Psoas muscle (tissue), 8 donors: ENCODE data around the gene TERT. TPM values are rescaled to one million over a fixed set of nuclear protein-coding genes. Genes with fewer than 3 reads are reported as not detected.

Source experiments
- ATAC-seq, 4 donors: fragments of 200-7000 bp; cut with Tn5 transposase; one replicate each; pipeline ENCODE4 v1.9.1; 2020; ENCODE audit warnings: moderate library complexity in 3 of 4, mild to moderate bottlenecking in 2 of 4
- DNase-seq, 2 donors: peaks; one replicate each; pipeline ENCODE4 v3.0.0-alpha.2; 2020
- H3K27ac ChIP-seq: fragments of 200-600 bp; one replicate; pipeline ENCODE4 v1.8.0; 2022
- H3K27me3 ChIP-seq, 3 donors: fragments of 200-600 bp in 1 of 3; one replicate each; pipeline versions ENCODE4 v1.6.1 to v1.8.0; 2013 to 2022; ENCODE audit warnings: low read length in 2 of 3, mild to moderate bottlenecking in 2 of 3, moderate library complexity in 1 of 3; ENCODE audit not compliant: insufficient read depth in 3 of 3
- H3K36me3 ChIP-seq, 2 donors: fragments of 200-600 bp in 1 of 2; one replicate each; pipeline versions ENCODE4 v1.6.1 to v1.8.0; 2013 to 2022; ENCODE audit warnings: low read depth in 1 of 2, mild to moderate bottlenecking in 1 of 2, moderate library complexity in 1 of 2; ENCODE audit not compliant: insufficient read depth in 1 of 2
- H3K4me1 ChIP-seq: fragments of 200-600 bp; one replicate; pipeline ENCODE4 v1.8.0; 2022
- H3K4me3 ChIP-seq: fragments of 200-600 bp; one replicate; pipeline ENCODE4 v1.8.0; 2022; ENCODE audit warnings: mild to moderate bottlenecking
- H3K9me3 ChIP-seq: fragments of 200-600 bp; one replicate; pipeline ENCODE4 v1.8.0; 2022
- WGBS, 3 donors: extraction: QIAGEN DNeasy Blood & Tissue Kit; methylation state at CpG; one replicate each; pipeline versions ENCODE4 v1.1.6 to v1.1.7; 2013; 5-methylcytosine and 5-hydroxymethylcytosine counted together
- intact Hi-C, 2 donors: fragments of 100-400 bp; cut with DNase I; formaldehyde crosslinking; loops; one replicate each; pipeline versions ENCODE4 v1.11.0 to v1.14.2; 2022
- polyA plus RNA-seq, 3 donors: library from polyadenylated mRNA; stranded (reverse); fragments of 200-250 nt; gene quantifications; one replicate each; pipeline ENCODE4 v1.2.3, GENCODE V29; 2013
- total RNA-seq, 4 donors: library from RNA; stranded (reverse); fragmentation: NEBNext Ultra II Directional in 2 of 4; extraction: Animal tissue kit (Norgen Biotek cat#: 25700) in 2 of 4; gene quantifications; one replicate each; pipeline versions ENCODE4 v1.2.1 to v1.2.4, GENCODE V29; 2021 to 2023
- TF ChIP-seq, protein P1 (sequence below): fragments of 200-600 bp; IDR thresholded peaks from one replicate; pipeline ENCODE4 v1.8.0; 2022; ENCODE audit warnings: antibody characterized with exemption
- donor health status: healthy with polysubstance abuse.
- donor health status: DM: no; HTN: no; CAD: no; lungs with moderate emphysema.
- donor health status: Bipolar disorder and iron deficiency.
- donor health status: healthy.
- donor health status: DM: yes; HTN: yes; CAD: no.
- donor health status: DM: no; HTN: no; CAD: no.
- donor health status: DM: no; HTN: no; CAD: no.
- donor health status: DM: yes; HTN: yes; CAD: no.

TERT gene
- total and polyA plus RNA-seq, 7 donors, result not detected

DNA sequence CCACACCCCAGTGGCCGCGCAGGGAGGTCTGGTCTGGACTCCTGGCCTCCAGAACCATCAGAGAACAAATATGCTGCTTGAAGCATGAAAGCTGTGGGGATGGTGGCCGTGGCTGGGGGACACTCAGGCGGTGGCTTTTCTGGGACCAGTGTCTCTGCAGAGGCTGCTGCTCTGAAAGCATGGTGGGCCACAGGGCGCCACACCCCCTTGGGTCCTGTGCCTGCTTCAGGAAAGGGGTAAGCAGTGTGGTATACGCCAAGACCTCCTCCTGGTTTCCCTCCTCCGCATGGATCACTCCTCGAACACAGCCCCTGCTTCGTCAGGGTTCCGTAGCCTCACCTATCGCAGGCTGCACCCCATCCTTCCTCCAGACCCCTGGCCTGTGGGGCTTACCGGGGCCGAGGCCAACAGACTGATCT is 19.7 kb upstream of the TERT start:
- no peak for ATAC-seq
- Histone ChIP-seq H3K9me3 (no peaks in the 10 kb centered on the region), H3K27me3 (peaks cover 0 to 12% (median 0%) of the 10 kb centered on the region in 3 donors), H3K4me3 (no peak overlapping the region), H3K27ac (no peak overlapping the region), H3K4me1 (no peaks in the 10 kb centered on the region), H3K36me3 (peaks cover 0 to 27% of the 10 kb centered on the region in 2 donors)
- TF ChIP-seq, protein P1, sequence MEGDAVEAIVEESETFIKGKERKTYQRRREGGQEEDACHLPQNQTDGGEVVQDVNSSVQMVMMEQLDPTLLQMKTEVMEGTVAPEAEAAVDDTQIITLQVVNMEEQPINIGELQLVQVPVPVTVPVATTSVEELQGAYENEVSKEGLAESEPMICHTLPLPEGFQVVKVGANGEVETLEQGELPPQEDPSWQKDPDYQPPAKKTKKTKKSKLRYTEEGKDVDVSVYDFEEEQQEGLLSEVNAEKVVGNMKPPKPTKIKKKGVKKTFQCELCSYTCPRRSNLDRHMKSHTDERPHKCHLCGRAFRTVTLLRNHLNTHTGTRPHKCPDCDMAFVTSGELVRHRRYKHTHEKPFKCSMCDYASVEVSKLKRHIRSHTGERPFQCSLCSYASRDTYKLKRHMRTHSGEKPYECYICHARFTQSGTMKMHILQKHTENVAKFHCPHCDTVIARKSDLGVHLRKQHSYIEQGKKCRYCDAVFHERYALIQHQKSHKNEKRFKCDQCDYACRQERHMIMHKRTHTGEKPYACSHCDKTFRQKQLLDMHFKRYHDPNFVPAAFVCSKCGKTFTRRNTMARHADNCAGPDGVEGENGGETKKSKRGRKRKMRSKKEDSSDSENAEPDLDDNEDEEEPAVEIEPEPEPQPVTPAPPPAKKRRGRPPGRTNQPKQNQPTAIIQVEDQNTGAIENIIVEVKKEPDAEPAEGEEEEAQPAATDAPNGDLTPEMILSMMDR, result no peak
- 96 to 97% (median 96%) methylated on average over 13 of the region's 13 CpGs for WGBS, 3 donors
- intact Hi-C loops, result no loop called here
- DNase-seq, result peak in 1 of 2 donors; percentile 32

- DNase-seq (peak in 1 of 2 donors; percentile 30), ATAC-seq (no peak)
- Histone ChIP-seq H3K27ac (no peak overlapping the region), H3K9me3 (no peaks in the 10 kb centered on the region), H3K4me1 (no peaks in the 10 kb centered on the region), H3K4me3 (no peak overlapping the region), H3K27me3 (peaks cover 0 to 24% (median 0%) of the 10 kb centered on the region in 3 donors), H3K36me3 (peaks cover 0 to 14% of the 10 kb centered on the region in 2 donors)
- TF ChIP-seq, protein P1, result no peak
- WGBS, 3 donors, result 41 to 44% (median 43%) methylated on average over 25 of the region's 25 CpGs
- intact Hi-C loops, result no loop called here
Observed at GRCh38 chr5:1312993-1313833, 18.3 kb upstream of the TERT start.

DNA sequence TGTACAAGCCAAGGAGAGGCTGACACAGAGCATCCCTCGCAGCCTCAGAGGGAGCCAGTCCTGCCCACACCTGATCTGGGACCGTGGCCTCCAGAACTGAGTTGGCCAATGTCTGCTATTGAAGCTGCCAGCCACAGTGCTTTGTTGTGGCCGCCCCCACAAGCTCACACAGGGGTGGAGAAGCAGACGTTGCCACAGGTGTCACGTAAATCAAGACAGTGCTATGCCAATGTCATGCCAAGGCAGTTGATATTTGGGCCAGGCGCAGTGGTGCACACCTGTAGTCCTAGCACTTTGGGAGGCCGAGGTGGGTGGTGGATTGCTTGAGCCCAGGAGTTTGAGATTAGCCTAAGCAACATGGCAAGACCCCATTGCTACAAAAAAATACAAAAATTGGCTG is 17.3 kb upstream of the TERT start:
- no peak for ATAC-seq
- Histone ChIP-seq H3K4me3 (no peak overlapping the region), H3K27ac (no peak overlapping the region), H3K9me3 (no peaks in the 10 kb centered on the region), H3K27me3 (peaks cover 0 to 24% (median 0%) of the 10 kb centered on the region in 3 donors), H3K36me3 (peaks cover 0 to 4% of the 10 kb centered on the region in 2 donors), H3K4me1 (no peaks in the 10 kb centered on the region)
- intact Hi-C loops, result no loop called here
- TF ChIP-seq, protein P1, result no peak
- peak in 1 of 2 donors; percentile 8 for DNase-seq
- WGBS, 3 donors, result 76 to 88% (median 81%) methylated on average over 7 of the region's 7 CpGs

DNA sequence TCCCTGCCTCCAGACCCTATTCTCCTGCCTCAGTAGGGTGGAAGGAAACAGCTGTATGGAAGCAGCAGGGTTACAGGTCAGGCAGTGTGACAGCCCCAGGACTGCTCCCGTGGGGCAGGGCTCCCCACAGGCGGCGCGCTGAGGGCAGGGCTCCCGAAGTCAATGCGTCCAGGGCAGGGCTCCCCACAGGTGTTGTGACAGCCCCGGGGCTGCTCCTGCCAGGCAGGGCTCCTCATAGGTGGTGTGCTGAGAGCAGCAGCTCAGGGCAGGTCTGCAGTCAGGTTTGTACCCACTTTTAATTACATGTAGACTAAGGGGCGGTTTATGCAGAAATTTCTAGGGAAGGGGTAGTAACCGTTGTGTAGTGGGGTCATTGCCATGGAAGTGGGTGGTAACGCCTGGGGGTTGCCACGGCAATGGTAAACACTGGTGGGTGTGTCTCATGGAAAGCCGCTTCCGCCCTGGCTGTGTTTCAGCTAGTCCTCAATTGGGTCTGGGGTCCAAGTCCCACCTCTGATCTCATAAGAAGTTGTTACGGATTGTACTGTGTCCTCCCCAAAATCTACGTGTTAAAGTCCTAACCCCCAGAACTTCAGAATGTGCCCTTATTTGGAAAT is 16.7 kb upstream of the TERT start:
- intact Hi-C loops, result no loop called here
- DNase-seq, result no peak
- 83 to 87% (median 86%) methylated on average over 15 of the region's 15 CpGs for WGBS, 3 donors

More for the DNA sequence above, 16.7 kb upstream of the TERT start:
- TF ChIP-seq, protein P1, result no peak
- H3K36me3 ChIP-seq, result no peaks in the 10 kb centered on the region
- H3K27me3 ChIP-seq, result peaks cover 0 to 24% (median 0%) of the 10 kb centered on the region in 3 donors
- H3K9me3 ChIP-seq, result no peaks in the 10 kb centered on the region
- H3K4me1 ChIP-seq, result no peaks in the 10 kb centered on the region
- H3K4me3 ChIP-seq, result no peak overlapping the region
- no peak for ATAC-seq
- no peak overlapping the region for H3K27ac ChIP-seq
